ENCODE measurements around the gene SHPK. TPM values are rescaled to one million over a fixed set of nuclear protein-coding genes. Genes with fewer than 3 reads are reported as not detected.
A peak's percentile ranks its signal among the peaks of the same experiment; 100 is the strongest.

Gene SHPK
- total and polyA plus RNA-seq, 12 donors, result 2.3 to 7.6 (median 4.2) TPM

GRCh38 chr17:3632287-3632686 lies 3.8 kb downstream of the SHPK start:
- Histone ChIP-seq H3K27ac (no peak overlapping the region), H3K27me3 (no peaks in the 10 kb centered on the region), H3K4me3 (no peak overlapping the region), H3K9me3 (no peaks in the 10 kb centered on the region), H3K36me3 (peaks cover 0 to 55% (median 16%) of the 10 kb centered on the region in 9 donors), H3K4me1 (peaks cover 0 to 49% (median 21%) of the 10 kb centered on the region in 9 donors)
- WGBS, 2 donors, result 97 to 98% methylated on average over 7 of the region's 7 CpGs
- TF ChIP-seq, protein P1, sequence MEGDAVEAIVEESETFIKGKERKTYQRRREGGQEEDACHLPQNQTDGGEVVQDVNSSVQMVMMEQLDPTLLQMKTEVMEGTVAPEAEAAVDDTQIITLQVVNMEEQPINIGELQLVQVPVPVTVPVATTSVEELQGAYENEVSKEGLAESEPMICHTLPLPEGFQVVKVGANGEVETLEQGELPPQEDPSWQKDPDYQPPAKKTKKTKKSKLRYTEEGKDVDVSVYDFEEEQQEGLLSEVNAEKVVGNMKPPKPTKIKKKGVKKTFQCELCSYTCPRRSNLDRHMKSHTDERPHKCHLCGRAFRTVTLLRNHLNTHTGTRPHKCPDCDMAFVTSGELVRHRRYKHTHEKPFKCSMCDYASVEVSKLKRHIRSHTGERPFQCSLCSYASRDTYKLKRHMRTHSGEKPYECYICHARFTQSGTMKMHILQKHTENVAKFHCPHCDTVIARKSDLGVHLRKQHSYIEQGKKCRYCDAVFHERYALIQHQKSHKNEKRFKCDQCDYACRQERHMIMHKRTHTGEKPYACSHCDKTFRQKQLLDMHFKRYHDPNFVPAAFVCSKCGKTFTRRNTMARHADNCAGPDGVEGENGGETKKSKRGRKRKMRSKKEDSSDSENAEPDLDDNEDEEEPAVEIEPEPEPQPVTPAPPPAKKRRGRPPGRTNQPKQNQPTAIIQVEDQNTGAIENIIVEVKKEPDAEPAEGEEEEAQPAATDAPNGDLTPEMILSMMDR (IDR thresholded peaks at IDR 0.05), result no peak
- ATAC-seq (no peak), DNase-seq (no peak)
- intact Hi-C loops (cut with DNase I), result no loop called here

GRCh38 chr17:3630781-3631180 lies 5.3 kb downstream of the SHPK start:
- Histone ChIP-seq H3K9me3 (no peaks in the 10 kb centered on the region), H3K27me3 (no peaks in the 10 kb centered on the region), H3K27ac (peak overlapping the region in 2 of 10 donors; percentile 10 to 12), H3K36me3 (peaks cover 0 to 70% (median 21%) of the 10 kb centered on the region in 9 donors), H3K4me3 (no peak overlapping the region), H3K4me1 (peaks cover 0 to 56% (median 18%) of the 10 kb centered on the region in 9 donors)
- TF ChIP-seq, protein P1 (IDR thresholded peaks at IDR 0.05), result no peak
- WGBS, 2 donors, result 79 to 82% methylated on average over 10 of the region's 10 CpGs
- DNase-seq (no peak), ATAC-seq (no peak)
- intact Hi-C loops (cut with DNase I), result no loop called here

DNA sequence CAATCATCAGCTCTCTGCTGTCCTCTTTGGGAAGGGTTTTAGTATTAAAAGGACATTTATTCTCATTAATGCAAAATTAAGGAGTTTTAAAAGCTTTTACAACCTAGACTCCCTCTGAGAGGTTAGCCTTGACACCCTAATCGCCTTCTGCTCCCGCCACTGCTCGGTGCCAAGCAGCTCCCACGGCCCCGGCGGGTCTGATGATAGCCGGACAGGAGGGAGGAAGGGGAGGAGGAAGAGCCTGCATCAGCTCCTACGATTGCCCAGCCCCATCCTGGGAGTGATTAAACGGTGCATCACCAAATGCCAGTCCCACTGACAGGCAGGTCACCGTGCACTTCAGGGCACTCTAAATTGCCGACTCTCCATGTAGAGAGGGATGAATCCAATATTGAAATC lies 8.3 kb downstream of the SHPK start:
- DNase-seq (no peak), ATAC-seq (peak in 1 of 8 donors; percentile 21)
- peak overlapping the region in 7 of 10 donors; percentile 26 to 72 (median 52) for H3K27ac ChIP-seq
- no peaks in the 10 kb centered on the region for H3K9me3 ChIP-seq
- H3K27me3 ChIP-seq, result no peaks in the 10 kb centered on the region
- peaks cover 0 to 35% (median 5%) of the 10 kb centered on the region in 9 donors for H3K4me1 ChIP-seq
- intact Hi-C loops (cut with DNase I), result no loop called here
- H3K36me3 ChIP-seq, result peaks cover 0 to 92% (median 34%) of the 10 kb centered on the region in 9 donors
- H3K4me3 ChIP-seq, result no peak overlapping the region
- TF ChIP-seq, protein P1 (IDR thresholded peaks at IDR 0.05), result no peak
- WGBS, 2 donors, result 63% methylated on average over 11 of the region's 11 CpGs

DNA sequence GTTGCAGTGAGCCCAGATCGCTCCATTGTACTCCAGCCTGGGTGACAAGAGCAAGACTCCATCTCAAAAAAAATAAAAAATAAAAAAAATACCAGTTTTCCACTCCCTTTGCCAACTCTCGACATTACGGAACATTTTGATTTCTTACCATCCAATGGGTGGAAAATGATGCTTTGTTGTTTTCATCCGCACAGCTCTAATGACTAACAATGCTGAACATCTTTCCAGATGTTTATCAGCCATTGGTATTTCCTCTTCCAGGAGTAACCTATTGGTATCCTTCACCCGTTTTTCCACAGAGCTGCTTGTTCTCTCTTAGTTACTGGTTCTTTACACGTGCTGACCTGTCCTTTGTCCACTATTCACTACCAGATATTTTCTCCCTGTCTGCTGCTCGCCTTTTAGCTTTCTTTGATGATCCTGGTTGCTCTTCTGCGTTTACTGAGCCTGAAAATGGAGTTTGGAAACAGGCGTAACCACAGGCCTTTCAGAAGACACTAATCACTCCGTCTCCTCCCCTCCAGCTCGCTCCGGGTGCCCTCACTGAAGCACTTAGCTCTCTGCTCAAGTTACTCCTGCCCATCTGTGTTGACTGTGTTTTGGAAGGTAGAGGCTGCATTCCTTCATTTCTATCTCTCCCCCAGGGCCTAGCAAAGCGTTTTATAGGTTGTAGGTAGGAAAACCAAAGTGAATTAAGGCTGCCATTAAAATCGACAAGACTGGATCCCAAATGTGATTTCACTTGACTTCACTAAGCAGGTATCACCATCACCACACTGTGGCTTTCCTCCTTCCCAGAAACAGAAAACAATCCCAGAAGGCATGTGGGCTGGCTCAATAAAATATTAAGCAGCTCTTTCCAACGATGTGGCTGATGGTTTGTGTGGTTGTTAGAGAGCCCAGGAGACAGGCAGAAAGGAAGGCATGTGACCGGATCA lies 8.9 kb downstream of the SHPK start:
- no peak overlapping the region for H3K4me3 ChIP-seq
- ATAC-seq (peak in 2 of 8 donors; percentile 36 to 48), DNase-seq (no peak)
- H3K36me3 ChIP-seq, result peaks cover 0 to 94% (median 40%) of the 10 kb centered on the region in 9 donors
- TF ChIP-seq, protein P1 (IDR thresholded peaks at IDR 0.05), result no peak
- H3K4me1 ChIP-seq, result peaks cover 0 to 35% (median 5%) of the 10 kb centered on the region in 9 donors
- peak overlapping the region in 8 of 10 donors; percentile 26 to 72 (median 49) for H3K27ac ChIP-seq
- H3K27me3 ChIP-seq, result no peaks in the 10 kb centered on the region
- WGBS, 2 donors, result 62 to 66% methylated on average over 16 of the region's 16 CpGs
- no peaks in the 10 kb centered on the region for H3K9me3 ChIP-seq
- intact Hi-C loops (cut with DNase I), result no loop called here
